Bronchial epithelial cell (primary cell): ENCODE data around the gene CCDC12. TPM values are rescaled to one million over a fixed set of nuclear protein-coding genes. Genes with fewer than 3 reads are reported as not detected.

Experiments used
- DNase-seq: peaks from one replicate; pipeline ENCODE4 v3.0.0-alpha.2; 2010; ENCODE audit warnings: low read depth
- FAIRE-seq: peaks from 2 replicates; lab custom pipeline; 2011; peaks lifted over from hg19 to GRCh38; lab: Jason Lieb, UNC
- H3K27me3 ChIP-seq: 2 replicates; pipeline ENCODE4 v1.5.1; 2011; ENCODE audit warnings: low read length; ENCODE audit not compliant: control insufficient read depth, insufficient read depth
- H3K36me3 ChIP-seq: 2 replicates; pipeline ENCODE4 v1.5.1; 2011; ENCODE audit warnings: low read length; ENCODE audit not compliant: control insufficient read depth, insufficient read depth
- H3K4me3 ChIP-seq: 2 replicates; pipeline ENCODE4 v1.5.1; 2011; ENCODE audit warnings: mild to moderate bottlenecking, low read depth, low read length, control low read depth
- CTCF ChIP-seq: IDR thresholded peaks from 2 replicates; pipeline ENCODE4 v1.5.1; 2011; ENCODE audit warnings: mild to moderate bottlenecking, moderate library complexity, low read length, control low read depth, inconsistent platforms; ENCODE audit not compliant: insufficient read depth, severe bottlenecking
- total RNA-seq: library from RNA; depleted of rRNA; stranded (reverse); fragments of >200 nt; gene quantifications from 2 replicates; pipeline ENCODE4 v1.2.1, GENCODE V29; 2014

CCDC12 gene
- total RNA-seq, 1 donor from 2014 or later, result 39.2 TPM

- H3K27me3 ChIP-seq, result peaks cover 19% of the 10 kb centered on the region
- DNase-seq (no peak), FAIRE-seq (peak; percentile 60)
- no peak for TF ChIP-seq CTCF
- H3K36me3 ChIP-seq, result no peaks in the 10 kb centered on the region
- no peak within 1 kb of the TSS for H3K4me3 ChIP-seq
Observed at GRCh38 chr3:46877406-46878125, 99.0 kb downstream of the CCDC12 start, which contains the start of gene PTH1R. Gene PTH1R (plus strand): TSS chr3:46877721. CDS start chr3:46883560, 5,839 bp downstream.

GRCh38 chr3:46876313-46877300 is 99.9 kb downstream of the CCDC12 start:
- peaks cover 17% of the 10 kb centered on the region for H3K27me3 ChIP-seq
- H3K4me3 ChIP-seq, result no peak overlapping the region
- DNase-seq (no peak), FAIRE-seq (no peak)
- no peaks in the 10 kb centered on the region for H3K36me3 ChIP-seq
- TF ChIP-seq CTCF, result no peak

- H3K27me3 ChIP-seq, result peaks cover 11% of the 10 kb centered on the region
- DNase-seq, result no peak
- H3K4me3 ChIP-seq, result no peak overlapping the region
- no peak for FAIRE-seq
- TF ChIP-seq CTCF, result no peak
- H3K36me3 ChIP-seq, result no peaks in the 10 kb centered on the region
Observed at GRCh38 chr3:46875560-46875959, 101.0 kb downstream of the CCDC12 start.

GRCh38 chr3:46874430-46874829 is 102.1 kb downstream of the CCDC12 start:
- FAIRE-seq (no peak), DNase-seq (no peak)

GRCh38 chr3:46873521-46873920 is 103.0 kb downstream of the CCDC12 start:
- TF ChIP-seq CTCF, result no peak
- no peaks in the 10 kb centered on the region for H3K36me3 ChIP-seq
- H3K4me3 ChIP-seq, result no peak overlapping the region
- peaks cover 16% of the 10 kb centered on the region for H3K27me3 ChIP-seq
- DNase-seq (no peak), FAIRE-seq (no peak)

More at GRCh38 chr3:46874430-46874829, 102.1 kb downstream of the CCDC12 start:
- Histone ChIP-seq H3K36me3 (no peaks in the 10 kb centered on the region), H3K4me3 (no peak overlapping the region), H3K27me3 (peaks cover 13% of the 10 kb centered on the region)
- no peak for TF ChIP-seq CTCF

Other genes starting within 250 kb of the CCDC12 start
- not detected in 2 replicates for gene MYL3, start 113.3 kb downstream of the CCDC12 start, total RNA-seq
- gene PTH1R, start 99.0 kb downstream of the CCDC12 start, total RNA-seq, result not detected in 2 replicates
- gene NBEAL2, start 2.9 kb upstream of the CCDC12 start, total RNA-seq, result 20.0 and 35.5 TPM in 2 replicates
- 19.7 and 26.9 TPM in 2 replicates for gene SETD2, start 187.4 kb upstream of the CCDC12 start, total RNA-seq